K562 (cell line): ENCODE measurements around the gene PTPRC. TPM values are rescaled to one million over a fixed set of nuclear protein-coding genes. Genes with fewer than 3 reads are reported as not detected.

ENCODE experiments used
- ATAC-seq: fragments of 200-7000 bp; cut with Tn5 transposase; 3 replicates; pipeline ENCODE4 v1.9.1; 2020; ENCODE audit warnings: moderate library complexity
- BruUV-seq: library from RNA; stranded (reverse); fragments of 400-500 nt; replicated peaks from 2 replicates; lab custom pipeline; 2021; lab: Mats Ljungman, UMichigan
- CTCF ChIA-PET: fragments of 300-600 bp; formaldehyde crosslinking; extraction: SDS; loops from one replicate; lab custom pipeline; 2021; ENCODE audit warnings: low intra/inter-chr PET ratio; lab: Yijun Ruan, JAX
- POLR2A ChIA-PET: fragments of 300-600, 350-650 bp; sonication (Branson Sonifier 250); formaldehyde crosslinking; extraction: SDS; loops from one replicate; lab custom pipeline; 2021; ENCODE audit warnings: antibody characterized with exemption, inconsistent platforms; lab: Yijun Ruan, JAX
- DNase-seq, 4 experiments: peaks; one replicate each; pipeline versions ENCODE4 v3.0.0 to v3.0.0-alpha.2; 2011 to 2018; ENCODE audit warnings: low spot score in 3 of 4, mixed read lengths in 3 of 4; ENCODE audit errors: extremely low read depth in 1 of 4
- FAIRE-seq: peaks from 2 replicates; lab custom pipeline; 2011; peaks lifted over from hg19 to GRCh38; lab: Jason Lieb, UNC
- H2AFZ ChIP-seq: 2 replicates; pipeline ENCODE4 v1.6.0; 2011; ENCODE audit warnings: low read depth, low read length, control low read depth, inconsistent platforms
- H3K27ac ChIP-seq: fragments of 200-600 bp; 3 replicates; pipeline ENCODE4 v1.8.0; 2011; ENCODE audit warnings: low read depth, mild to moderate bottlenecking, control low read depth, inconsistent platforms, low read length, moderate library complexity, mixed read lengths; ENCODE audit errors: extremely low read depth
- H3K27me3 ChIP-seq, 2 experiments: fragments of 300-600 bp in 1 of 2; 2 replicates in 1 of 2; 3 replicates in 1 of 2; pipeline versions ENCODE4 v1.6.0 to v1.8.0; 2011; ENCODE audit warnings: inconsistent platforms in 2 of 2, low read length in 2 of 2, mild to moderate bottlenecking in 1 of 2, mixed read lengths in 1 of 2, moderate library complexity in 1 of 2; ENCODE audit not compliant: control insufficient read depth in 2 of 2, insufficient read depth in 2 of 2
- H3K36me3 ChIP-seq: fragments of 300-600 bp; 3 replicates; pipeline ENCODE4 v1.8.0; 2011; ENCODE audit warnings: mild to moderate bottlenecking, low read length, inconsistent platforms; ENCODE audit not compliant: control insufficient read depth, insufficient read depth
- H3K4me1 ChIP-seq, 2 experiments: fragments of 200-600 bp in 1 of 2; replicated peaks in 1 of 2; 2 replicates in 1 of 2; 3 replicates in 1 of 2; pipeline versions ENCODE4 v1.5.1 to v1.8.0; 2011; ENCODE audit warnings: inconsistent platforms in 2 of 2, low read length in 2 of 2, mild to moderate bottlenecking in 1 of 2, mixed read lengths in 1 of 2, moderate library complexity in 1 of 2; ENCODE audit not compliant: control insufficient read depth in 2 of 2, insufficient read depth in 2 of 2
- H3K4me2 ChIP-seq: 2 replicates; pipeline ENCODE4 v1.6.1; 2011; ENCODE audit warnings: low read length, control low read depth, inconsistent platforms, mixed read lengths; ENCODE audit not compliant: insufficient read depth
- H3K4me3 ChIP-seq: fragments of 200-600 bp; sonication (generic), shearing (Covaris generic); 2 replicates; pipeline ENCODE4 v1.5.1; 2016; ENCODE audit warnings: control low read depth, inconsistent platforms
- H3K79me2 ChIP-seq: fragments of 200-600 bp; 3 replicates; pipeline ENCODE4 v1.8.0; 2011; ENCODE audit warnings: low read length, inconsistent platforms; ENCODE audit not compliant: control insufficient read depth, insufficient read depth
- H3K9ac ChIP-seq, 2 experiments: 2 replicates each; pipeline versions ENCODE4 v1.6.0 to v1.6.1; 2011; ENCODE audit warnings: low read depth in 2 of 2, low read length in 2 of 2, control low read depth in 1 of 2, inconsistent platforms in 1 of 2, mild to moderate bottlenecking in 1 of 2, mixed read lengths in 1 of 2; ENCODE audit not compliant: insufficient read depth in 1 of 2
- H3K9me1 ChIP-seq: one replicate; pipeline ENCODE4 v1.6.0; 2011; ENCODE audit warnings: inconsistent platforms, mild to moderate bottlenecking, low read length, moderate library complexity; ENCODE audit not compliant: control insufficient read depth, insufficient read depth
- H3K9me3 ChIP-seq: replicated peaks from 2 replicates; pipeline ENCODE4 v1.5.1; 2011; ENCODE audit warnings: low read depth, low read length, inconsistent platforms; ENCODE audit not compliant: control insufficient read depth, insufficient read depth
- H4K20me1 ChIP-seq: replicated peaks from 2 replicates; pipeline ENCODE4 v1.6.1; 2011; ENCODE audit warnings: low read length, inconsistent platforms, mixed read lengths; ENCODE audit not compliant: control insufficient read depth, insufficient read depth
- CBFA2T2 ChIP-seq: fragments of 450-650 bp; conservative IDR thresholded peaks from 2 replicates; pipeline ENCODE4 v1.6.1; 2017; ENCODE audit warnings: mild to moderate bottlenecking
- MEIS2 ChIP-seq: fragments of 450-650 bp; IDR thresholded peaks from 2 replicates; pipeline ENCODE4 v1.6.1; 2014; ENCODE audit warnings: mild to moderate bottlenecking; ENCODE audit not compliant: partially characterized antibody
- NFE2 ChIP-seq: IDR thresholded peaks from 2 replicates; pipeline ENCODE4 v1.6.1; 2014; ENCODE audit warnings: antibody characterized with exemption, low read depth
- NR3C1 ChIP-seq: sonication (generic); formaldehyde crosslinking; IDR thresholded peaks from 2 replicates; pipeline ENCODE4 v1.8.1; 2022; ENCODE audit warnings: missing genetic modification reagents
- PHF20 ChIP-seq: fragments of 450-650 bp; IDR thresholded peaks from 2 replicates; pipeline ENCODE4 v1.6.1; 2018; ENCODE audit not compliant: partially characterized antibody
- SMARCA4 ChIP-seq: fragments of 450-650 bp; IDR thresholded peaks from 2 replicates; pipeline ENCODE4 v1.6.1; 2016
- TAL1 ChIP-seq: fragments of 450-650 bp; IDR thresholded peaks from 2 replicates; pipeline ENCODE4 v1.6.1; 2016; ENCODE audit warnings: mild to moderate bottlenecking
- TEAD4 ChIP-seq, 2 experiments: sonication (generic) in 1 of 2; formaldehyde crosslinking in 1 of 2; IDR thresholded peaks; 2 replicates each; pipeline versions ENCODE4 v1.6.1 to v1.8.0; 2012 to 2022; ENCODE audit warnings: borderline replicate concordance in 1 of 2, inconsistent platforms in 1 of 2, low read length in 1 of 2, mild to moderate bottlenecking in 1 of 2, missing genetic modification reagents in 1 of 2
- ZNF280B ChIP-seq: fragments of 250-450 bp; sonication (Bioruptor Pico); IDR thresholded peaks from 2 replicates; pipeline ENCODE4 v1.5.1; 2021; ENCODE audit warnings: mild to moderate bottlenecking
- ZNF282 ChIP-seq: sonication (generic); formaldehyde crosslinking; IDR thresholded peaks from 2 replicates; pipeline ENCODE4 v1.8.1; 2023; ENCODE audit warnings: missing genetic modification reagents
- WGBS: fragments of 100-300 bp; shearing (Covaris generic); methylation state at CpG from one replicate; pipeline ENCODE4 v1.1.6; 2016; ENCODE audit warnings: low coverage, mixed read lengths; ENCODE audit not compliant: insufficient coverage; ENCODE audit errors: missing lambda C conversion rate; 5-methylcytosine and 5-hydroxymethylcytosine counted together
- in situ Hi-C: fragments of 300-500 bp; cut with MboI; formaldehyde crosslinking; loops from 4 replicates; pipeline ENCODE4 v1.15.0; 2018; ENCODE audit warnings: inconsistent platforms, mixed read lengths
- intact Hi-C: fragments of 100-400 bp; cut with micrococcal nuclease; formaldehyde crosslinking; loops from 2 replicates; pipeline ENCODE4 v1.14.2; 2022
- polyA plus RNA-seq, 8 experiments: library from polyadenylated mRNA; depleted of rRNA in 4 of 8; stranded (reverse) in 5 of 8; unstranded in 3 of 8; fragments of >200 nt; fragmentation: Nextera tagmentation in 2 of 8; fragmentation: Illumina TruSeq in 1 of 8; extraction: Ambion mirVana in 2 of 8; extraction: Trizol in 1 of 8; gene quantifications; 2 replicates each; pipeline versions ENCODE4 v1.2.1 to v1.2.3, GENCODE V29; 2011 to 2014; ENCODE audit warnings: inconsistent platforms in 1 of 8, missing spikeins in 1 of 8
- total RNA-seq, 7 experiments: library from RNA; depleted of rRNA in 6 of 7; stranded (reverse); fragments of >200 nt in 6 of 7; fragmentation: Illumina TruSeq in 2 of 7; extraction: Trizol in 2 of 7; gene quantifications; 2 replicates each; pipeline versions ENCODE4 v1.2.1 to v1.2.3, GENCODE V29; 2011 to 2021; ENCODE audit warnings: low replicate concordance in 1 of 7
- TF ChIP-seq, protein P1 (sequence below), 2 experiments: fragments of 450-650 bp; IDR thresholded peaks; 2 replicates each; pipeline ENCODE4 v1.6.1; 2018; ENCODE audit warnings: mild to moderate bottlenecking in 2 of 2, low read depth in 1 of 2; ENCODE audit not compliant: partially characterized antibody in 2 of 2
- TF ChIP-seq, protein P2 (sequence below), 2 experiments: IDR thresholded peaks; 2 replicates each; pipeline ENCODE4 v1.6.1; 2012; ENCODE audit warnings: improper control_type of control experiment in 2 of 2, low read depth in 2 of 2, low read length in 2 of 2, borderline replicate concordance in 1 of 2

PTPRC gene
- total and polyA plus RNA-seq, 9 of the 15 experiments (the other 6 are each of a cell fraction or from before 2014, with no cell fraction given), result 7.1 to 107 (median 62.9) TPM

GRCh38 chr1:198595765-198596164 lies 43.1 kb upstream of the PTPRC start:
- Histone ChIP-seq H3K9me3 (peaks cover 11% of the 10 kb centered on the region; the same call in 1 of the 2 replicates), H3K36me3 (no peaks in the 10 kb centered on the region), H3K4me1 (peaks cover 6 to 37% of the 10 kb centered on the region in 2 experiments; a peak in 3 of 5 replicates), H2AFZ (peak overlapping the region; percentile 35; the same call in 1 of the 2 replicates), H4K20me1 (no peaks in the 10 kb centered on the region), H3K79me2 (peaks cover 22% of the 10 kb centered on the region; the same call in 2 of the 3 replicates), H3K9me1 (no peaks in the 10 kb centered on the region), H3K4me2 (0 out of 2 replicates have a peak overlapping the region, but pooled peaks have one; percentile 24), H3K27me3 (no peaks in the 10 kb centered on the region), H3K4me3 (no peak overlapping the region), H3K27ac (peak overlapping the region; percentile 30), H3K9ac (0 out of 4 replicates have a peak overlapping the region, but pooled peaks of 1 of the 2 experiments have one; percentile 62)
- FAIRE-seq, result peak; percentile 55
- intact Hi-C loops, result loop anchor here (5.0 kb wide), 1 partner anchor 73 kb away; no protein-coding TSS in a partner anchor
- POLR2A ChIA-PET, result interaction anchor here (1.0 kb wide), 1 partner anchor 20 kb away, joined by 3 read pairs; no protein-coding TSS in a partner anchor
- ATAC-seq, result peak; percentile 68
- in situ Hi-C loops, result no loop called here
- CTCF ChIA-PET, result no interaction called here
- no TSS peak for BruUV-seq
- WGBS, result 36% methylated on average over 2 of the region's 2 CpGs
- peak in 1 of 4 experiments; percentile 63 for DNase-seq
- 0 out of 2 replicates have a peak, but pooled peaks have one; percentile 40 for TF ChIP-seq SMARCA4
- TF ChIP-seq MEIS2, result peak; percentile 67
- TF ChIP-seq CBFA2T2, result peak; percentile 43
- TF ChIP-seq, protein P1, sequence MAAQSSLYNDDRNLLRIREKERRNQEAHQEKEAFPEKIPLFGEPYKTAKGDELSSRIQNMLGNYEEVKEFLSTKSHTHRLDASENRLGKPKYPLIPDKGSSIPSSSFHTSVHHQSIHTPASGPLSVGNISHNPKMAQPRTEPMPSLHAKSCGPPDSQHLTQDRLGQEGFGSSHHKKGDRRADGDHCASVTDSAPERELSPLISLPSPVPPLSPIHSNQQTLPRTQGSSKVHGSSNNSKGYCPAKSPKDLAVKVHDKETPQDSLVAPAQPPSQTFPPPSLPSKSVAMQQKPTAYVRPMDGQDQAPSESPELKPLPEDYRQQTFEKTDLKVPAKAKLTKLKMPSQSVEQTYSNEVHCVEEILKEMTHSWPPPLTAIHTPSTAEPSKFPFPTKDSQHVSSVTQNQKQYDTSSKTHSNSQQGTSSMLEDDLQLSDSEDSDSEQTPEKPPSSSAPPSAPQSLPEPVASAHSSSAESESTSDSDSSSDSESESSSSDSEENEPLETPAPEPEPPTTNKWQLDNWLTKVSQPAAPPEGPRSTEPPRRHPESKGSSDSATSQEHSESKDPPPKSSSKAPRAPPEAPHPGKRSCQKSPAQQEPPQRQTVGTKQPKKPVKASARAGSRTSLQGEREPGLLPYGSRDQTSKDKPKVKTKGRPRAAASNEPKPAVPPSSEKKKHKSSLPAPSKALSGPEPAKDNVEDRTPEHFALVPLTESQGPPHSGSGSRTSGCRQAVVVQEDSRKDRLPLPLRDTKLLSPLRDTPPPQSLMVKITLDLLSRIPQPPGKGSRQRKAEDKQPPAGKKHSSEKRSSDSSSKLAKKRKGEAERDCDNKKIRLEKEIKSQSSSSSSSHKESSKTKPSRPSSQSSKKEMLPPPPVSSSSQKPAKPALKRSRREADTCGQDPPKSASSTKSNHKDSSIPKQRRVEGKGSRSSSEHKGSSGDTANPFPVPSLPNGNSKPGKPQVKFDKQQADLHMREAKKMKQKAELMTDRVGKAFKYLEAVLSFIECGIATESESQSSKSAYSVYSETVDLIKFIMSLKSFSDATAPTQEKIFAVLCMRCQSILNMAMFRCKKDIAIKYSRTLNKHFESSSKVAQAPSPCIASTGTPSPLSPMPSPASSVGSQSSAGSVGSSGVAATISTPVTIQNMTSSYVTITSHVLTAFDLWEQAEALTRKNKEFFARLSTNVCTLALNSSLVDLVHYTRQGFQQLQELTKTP (IDR thresholded peaks at IDR 0.05; ENCODE audit: low read depth in 1 of 2, partially characterized antibody in 2 of 2), result no peak
- TF ChIP-seq, protein P2, sequence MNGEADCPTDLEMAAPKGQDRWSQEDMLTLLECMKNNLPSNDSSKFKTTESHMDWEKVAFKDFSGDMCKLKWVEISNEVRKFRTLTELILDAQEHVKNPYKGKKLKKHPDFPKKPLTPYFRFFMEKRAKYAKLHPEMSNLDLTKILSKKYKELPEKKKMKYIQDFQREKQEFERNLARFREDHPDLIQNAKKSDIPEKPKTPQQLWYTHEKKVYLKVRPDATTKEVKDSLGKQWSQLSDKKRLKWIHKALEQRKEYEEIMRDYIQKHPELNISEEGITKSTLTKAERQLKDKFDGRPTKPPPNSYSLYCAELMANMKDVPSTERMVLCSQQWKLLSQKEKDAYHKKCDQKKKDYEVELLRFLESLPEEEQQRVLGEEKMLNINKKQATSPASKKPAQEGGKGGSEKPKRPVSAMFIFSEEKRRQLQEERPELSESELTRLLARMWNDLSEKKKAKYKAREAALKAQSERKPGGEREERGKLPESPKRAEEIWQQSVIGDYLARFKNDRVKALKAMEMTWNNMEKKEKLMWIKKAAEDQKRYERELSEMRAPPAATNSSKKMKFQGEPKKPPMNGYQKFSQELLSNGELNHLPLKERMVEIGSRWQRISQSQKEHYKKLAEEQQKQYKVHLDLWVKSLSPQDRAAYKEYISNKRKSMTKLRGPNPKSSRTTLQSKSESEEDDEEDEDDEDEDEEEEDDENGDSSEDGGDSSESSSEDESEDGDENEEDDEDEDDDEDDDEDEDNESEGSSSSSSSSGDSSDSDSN (IDR thresholded peaks at IDR 0.05; ENCODE audit: borderline replicate concordance in 1 of 2, low read depth in 2 of 2, low read length in 2 of 2), result no peak
- TF ChIP-seq NR3C1 (CRISPR knock-in tag), result no peak
- TF ChIP-seq PHF20, result no peak
- peak; percentile 39; the same call in 1 of the 2 replicates for TF ChIP-seq NFE2
- peak; percentile 66 for TF ChIP-seq TEAD4 (IDR thresholded peaks at IDR 0.05; ENCODE audit: low read length)
- TF ChIP-seq TEAD4 (CRISPR knock-in tag; IDR thresholded peaks at IDR 0.05; ENCODE audit: borderline replicate concordance), result no peak
- TF ChIP-seq ZNF280B (CRISPR knock-in tag), result no peak
- TF ChIP-seq ZNF282 (CRISPR knock-in tag), result no peak
- peak; percentile 56 for TF ChIP-seq TAL1
